LNCaP clone FGC (cell line): ENCODE measurements around the gene PNLIPRP1.

Source experiments
- DNase-seq: peaks from one replicate; pipeline ENCODE4 v3.0.0-alpha.2; 2011; ENCODE audit warnings: low read depth
- H3K4me3 ChIP-seq: 2 replicates; pipeline ENCODE4 v1.5.1; 2011; ENCODE audit warnings: mild to moderate bottlenecking, low read depth, low read length, control low read depth
- TF ChIP-seq, protein P1 (sequence below): IDR thresholded peaks from 2 replicates; pipeline ENCODE4 v1.5.1; 2012; ENCODE audit warnings: mild to moderate bottlenecking; ENCODE audit not compliant: control insufficient read depth, insufficient read depth; ENCODE audit errors: extremely low read depth

The PNLIPRP1 gene

DNA sequence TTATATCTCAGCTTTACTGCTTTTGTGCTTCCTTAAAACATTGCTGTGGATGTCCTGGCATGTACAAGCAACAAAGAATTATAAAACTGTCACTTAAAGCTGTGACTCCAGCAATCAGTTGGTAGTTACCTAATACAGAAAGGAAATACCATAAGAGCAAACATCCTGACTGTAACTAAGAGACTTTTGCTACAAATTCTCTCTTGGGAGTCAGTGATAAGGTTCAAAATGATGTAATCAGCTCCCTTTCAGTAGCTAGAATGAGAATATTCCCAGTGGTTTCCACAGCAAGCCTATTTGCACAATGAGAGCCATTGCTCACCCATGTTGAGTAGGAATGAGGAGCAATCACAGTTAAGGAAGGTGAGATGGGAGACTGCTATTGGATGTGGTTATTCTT lies 7.6 kb downstream of the PNLIPRP1 start:
- TF ChIP-seq, protein P1, sequence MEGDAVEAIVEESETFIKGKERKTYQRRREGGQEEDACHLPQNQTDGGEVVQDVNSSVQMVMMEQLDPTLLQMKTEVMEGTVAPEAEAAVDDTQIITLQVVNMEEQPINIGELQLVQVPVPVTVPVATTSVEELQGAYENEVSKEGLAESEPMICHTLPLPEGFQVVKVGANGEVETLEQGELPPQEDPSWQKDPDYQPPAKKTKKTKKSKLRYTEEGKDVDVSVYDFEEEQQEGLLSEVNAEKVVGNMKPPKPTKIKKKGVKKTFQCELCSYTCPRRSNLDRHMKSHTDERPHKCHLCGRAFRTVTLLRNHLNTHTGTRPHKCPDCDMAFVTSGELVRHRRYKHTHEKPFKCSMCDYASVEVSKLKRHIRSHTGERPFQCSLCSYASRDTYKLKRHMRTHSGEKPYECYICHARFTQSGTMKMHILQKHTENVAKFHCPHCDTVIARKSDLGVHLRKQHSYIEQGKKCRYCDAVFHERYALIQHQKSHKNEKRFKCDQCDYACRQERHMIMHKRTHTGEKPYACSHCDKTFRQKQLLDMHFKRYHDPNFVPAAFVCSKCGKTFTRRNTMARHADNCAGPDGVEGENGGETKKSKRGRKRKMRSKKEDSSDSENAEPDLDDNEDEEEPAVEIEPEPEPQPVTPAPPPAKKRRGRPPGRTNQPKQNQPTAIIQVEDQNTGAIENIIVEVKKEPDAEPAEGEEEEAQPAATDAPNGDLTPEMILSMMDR, result no peak
- DNase-seq, result no peak
- H3K4me3 ChIP-seq, result no peak overlapping the region

DNA sequence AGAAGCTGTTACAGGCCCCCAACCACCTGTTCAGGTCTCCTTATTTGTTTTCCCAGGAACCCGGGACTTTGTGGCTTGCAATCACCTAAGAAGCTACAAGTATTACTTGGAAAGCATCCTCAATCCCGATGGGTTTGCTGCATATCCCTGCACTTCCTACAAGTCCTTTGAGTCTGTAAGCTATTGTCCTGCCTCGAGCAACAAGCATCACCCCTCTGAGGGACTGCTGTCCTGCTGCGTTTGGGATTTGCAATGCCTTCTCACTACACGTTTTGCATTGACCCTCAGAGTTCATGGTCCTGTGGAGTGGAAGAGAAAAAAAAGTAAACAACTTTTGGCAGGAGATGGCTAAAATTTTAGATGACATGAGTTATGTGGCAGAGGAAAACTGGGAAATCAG lies 9.2 kb downstream of the PNLIPRP1 start:
- DNase-seq, result no peak
- H3K4me3 ChIP-seq, result no peak overlapping the region
- TF ChIP-seq, protein P1, result no peak

DNA sequence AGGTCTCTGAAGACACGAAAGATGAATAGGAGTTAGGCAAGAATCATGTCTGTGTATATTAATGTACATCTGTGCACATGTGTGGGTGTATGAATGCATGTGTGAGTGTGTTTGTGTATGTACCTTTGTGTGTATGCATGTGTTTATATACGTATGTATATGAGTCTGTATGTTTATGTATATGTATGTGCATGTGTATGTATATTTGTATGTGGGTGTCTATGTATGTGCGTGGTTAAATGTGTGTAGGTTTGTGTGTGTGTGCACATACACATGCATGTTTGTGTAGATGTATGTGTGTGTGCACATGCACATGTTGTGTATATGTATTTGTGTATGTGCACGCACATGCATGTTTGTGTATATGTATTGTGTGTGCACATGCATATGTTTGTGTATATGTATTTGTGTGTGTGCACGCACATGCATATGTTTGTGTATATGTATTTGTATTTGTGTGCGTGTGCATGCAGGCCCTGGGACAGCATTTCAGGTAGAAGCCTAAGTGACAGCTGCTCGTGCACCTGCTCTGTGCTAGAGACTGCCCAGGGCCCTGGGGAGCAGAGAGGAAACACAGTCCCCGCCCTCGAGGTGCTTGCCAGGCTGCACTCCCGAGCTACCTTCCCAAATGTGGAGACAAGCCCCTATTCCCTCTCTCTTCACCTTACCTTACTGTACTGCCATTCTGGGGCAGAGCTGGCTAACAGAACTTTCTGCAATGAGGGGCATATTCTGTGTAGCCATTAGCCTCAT lies 12.1 kb downstream of the PNLIPRP1 start:
- TF ChIP-seq, protein P1, result no peak
- no peak overlapping the region for H3K4me3 ChIP-seq
- no peak for DNase-seq

DNA sequence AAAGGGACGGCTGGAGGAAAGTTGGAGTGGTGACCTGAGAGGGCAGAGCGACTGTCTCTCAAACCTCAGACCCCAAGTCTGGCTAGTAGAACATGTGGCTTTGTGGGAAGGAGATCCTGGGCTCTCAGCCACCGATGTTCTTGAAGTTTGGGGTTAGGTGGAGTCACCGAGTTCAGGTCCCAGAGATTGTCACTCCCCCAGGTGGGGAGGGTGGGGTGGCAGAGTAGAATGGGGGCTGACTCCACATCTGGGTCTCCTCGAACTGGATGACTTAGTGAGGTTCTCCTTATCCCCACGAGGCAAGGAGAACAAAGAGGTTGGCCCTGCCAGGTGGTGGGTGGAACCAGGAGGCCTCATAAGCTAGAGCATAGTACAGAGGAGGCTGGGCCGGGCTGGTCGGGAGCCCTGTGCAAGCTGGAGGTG lies 15.3 kb downstream of the PNLIPRP1 start:
- H3K4me3 ChIP-seq, result no peak overlapping the region
- DNase-seq, result no peak
- TF ChIP-seq, protein P1, result no peak

DNA sequence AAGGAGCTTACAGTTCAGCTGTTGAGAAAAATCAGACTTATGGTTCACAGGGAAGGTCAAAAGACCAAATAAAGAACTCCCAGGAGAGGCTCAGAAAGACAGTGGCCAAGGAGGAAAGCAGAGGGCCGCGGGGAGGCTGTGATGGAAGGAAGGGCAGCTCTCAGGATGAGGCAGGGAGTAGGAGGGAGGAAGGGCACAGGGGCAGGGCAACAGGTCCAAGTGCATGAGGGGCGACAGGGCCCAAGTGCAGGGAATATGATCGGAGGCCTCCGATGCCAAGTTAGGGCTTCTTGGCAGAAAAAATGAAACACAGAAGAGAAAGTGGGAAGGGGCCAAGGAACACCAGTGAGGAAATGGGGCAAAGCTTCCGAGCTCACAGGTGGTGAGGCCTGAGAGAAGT lies 16.6 kb downstream of the PNLIPRP1 start:
- DNase-seq, result no peak
- TF ChIP-seq, protein P1, result no peak
- no peak overlapping the region for H3K4me3 ChIP-seq

DNA sequence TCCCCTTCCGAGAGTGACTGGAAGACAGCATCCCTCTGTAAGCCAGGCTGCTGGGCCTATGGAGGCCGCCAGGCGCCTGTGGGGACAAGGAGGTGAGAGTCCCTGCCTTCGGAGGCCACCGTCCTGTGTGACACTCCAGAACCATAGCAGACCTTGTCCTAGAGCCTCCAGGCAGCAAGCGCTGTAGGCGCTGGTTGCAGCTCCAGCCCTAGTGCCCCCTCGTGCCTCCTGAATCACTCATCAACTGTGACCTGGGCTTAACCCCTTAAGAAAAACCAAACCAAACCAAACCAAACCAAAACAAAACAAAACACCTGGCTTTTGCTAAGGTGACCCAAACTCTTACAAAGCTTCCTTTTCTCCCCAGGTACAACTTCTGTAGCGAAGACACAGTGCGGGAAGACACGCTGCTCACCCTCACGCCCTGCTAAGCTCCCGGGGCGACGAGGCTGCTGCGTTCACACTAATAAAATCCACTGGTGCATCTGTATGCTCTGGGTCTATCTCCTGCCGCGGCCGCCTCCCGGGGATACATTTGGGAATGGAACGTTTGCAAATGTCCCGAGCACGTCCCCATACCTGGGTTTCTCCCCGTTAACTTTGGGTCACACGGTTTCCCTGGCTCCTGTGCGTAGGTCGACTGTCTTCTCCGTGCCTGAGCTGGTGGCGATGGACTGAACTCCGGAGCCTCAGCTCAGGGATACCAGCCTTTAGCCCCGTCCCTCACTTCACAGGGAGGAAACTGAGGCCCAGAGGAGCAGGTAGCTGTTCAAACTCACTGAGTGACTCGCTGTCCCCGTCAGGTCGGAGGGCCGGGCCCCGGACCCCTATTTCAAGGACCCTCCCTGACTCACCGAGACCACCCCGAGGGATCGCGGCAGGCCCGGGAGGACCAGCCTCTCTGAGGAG lies 18.2 kb downstream of the PNLIPRP1 start:
- no peak overlapping the region for H3K4me3 ChIP-seq
- DNase-seq, result no peak
- TF ChIP-seq, protein P1, result no peak
